ENCODE measurements around the gene DNAL1.

DNA sequence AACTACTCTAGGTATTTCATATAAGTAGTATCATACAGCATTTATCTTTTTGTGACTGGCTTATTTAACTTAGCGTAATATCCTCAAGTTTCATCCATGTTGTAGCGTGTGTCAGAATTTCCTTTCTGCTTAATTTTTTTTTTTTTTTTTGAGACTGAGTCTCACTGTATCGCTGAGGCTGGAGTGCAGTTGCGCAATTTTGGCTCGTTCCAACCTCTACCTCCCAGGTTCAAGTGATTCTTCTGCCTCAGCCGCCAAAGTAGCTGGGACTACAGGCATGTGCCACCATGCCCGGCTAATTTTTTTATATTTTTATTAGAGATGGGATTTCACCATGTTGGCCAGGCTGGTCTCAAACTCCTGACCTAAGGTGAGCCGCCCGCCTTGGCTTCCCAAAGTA, 40.5 kb downstream of the DNAL1 start:
- no peak for TF ChIP-seq CTCF (IDR thresholded peaks at IDR 0.05)
- no peak for TF ChIP-seq POLR2A (IDR thresholded peaks at IDR 0.05)
- TF ChIP-seq EP300 (IDR thresholded peaks at IDR 0.05), result no peak
